AG09309 (cell line): ENCODE data around the gene APOA4.

Experiments
- DNase-seq: peaks from one replicate; pipeline ENCODE4 v3.0.0-alpha.2; 2010; ENCODE audit warnings: low read depth
- H3K4me3 ChIP-seq: 2 replicates; pipeline ENCODE4 v1.5.1; 2011; ENCODE audit warnings: mild to moderate bottlenecking, low read depth, low read length, moderate library complexity; ENCODE audit not compliant: control insufficient read depth
- TF ChIP-seq, protein P1 (sequence below): IDR thresholded peaks from 2 replicates; pipeline ENCODE4 v1.5.1; 2011; ENCODE audit warnings: mild to moderate bottlenecking, low read depth, low read length, inconsistent platforms; ENCODE audit not compliant: insufficient read depth, control insufficient read depth; ENCODE audit errors: missing control alignments

APOA4 gene

DNA sequence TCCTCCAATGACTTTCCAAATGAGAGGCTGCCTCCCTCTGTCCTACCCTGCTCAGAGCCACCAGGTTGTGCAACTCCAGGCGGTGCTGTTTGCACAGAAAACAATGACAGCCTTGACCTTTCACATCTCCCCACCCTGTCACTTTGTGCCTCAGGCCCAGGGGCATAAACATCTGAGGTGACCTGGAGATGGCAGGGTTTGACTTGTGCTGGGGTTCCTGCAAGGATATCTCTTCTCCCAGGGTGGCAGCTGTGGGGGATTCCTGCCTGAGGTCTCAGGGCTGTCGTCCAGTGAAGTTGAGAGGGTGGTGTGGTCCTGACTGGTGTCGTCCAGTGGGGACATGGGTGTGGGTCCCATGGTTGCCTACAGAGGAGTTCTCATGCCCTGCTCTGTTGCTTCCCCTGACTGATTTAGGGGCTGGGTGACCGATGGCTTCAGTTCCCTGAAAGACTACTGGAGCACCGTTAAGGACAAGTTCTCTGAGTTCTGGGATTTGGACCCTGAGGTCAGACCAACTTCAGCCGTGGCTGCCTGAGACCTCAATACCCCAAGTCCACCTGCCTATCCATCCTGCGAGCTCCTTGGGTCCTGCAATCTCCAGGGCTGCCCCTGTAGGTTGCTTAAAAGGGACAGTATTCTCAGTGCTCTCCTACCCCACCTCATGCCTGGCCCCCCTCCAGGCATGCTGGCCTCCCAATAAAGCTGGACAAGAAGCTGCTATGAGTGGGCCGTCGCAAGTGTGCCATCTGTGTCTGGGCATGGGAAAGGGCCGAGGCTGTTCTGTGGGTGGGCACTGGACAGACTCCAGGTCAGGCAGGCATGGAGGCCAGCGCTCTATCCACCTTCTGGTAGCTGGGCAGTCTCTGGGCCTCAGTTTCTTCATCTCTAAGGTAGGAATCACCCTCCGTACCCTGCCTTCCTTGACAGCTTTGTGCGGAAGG, 9.5 kb upstream of the APOA4 start:
- TF ChIP-seq, protein P1, sequence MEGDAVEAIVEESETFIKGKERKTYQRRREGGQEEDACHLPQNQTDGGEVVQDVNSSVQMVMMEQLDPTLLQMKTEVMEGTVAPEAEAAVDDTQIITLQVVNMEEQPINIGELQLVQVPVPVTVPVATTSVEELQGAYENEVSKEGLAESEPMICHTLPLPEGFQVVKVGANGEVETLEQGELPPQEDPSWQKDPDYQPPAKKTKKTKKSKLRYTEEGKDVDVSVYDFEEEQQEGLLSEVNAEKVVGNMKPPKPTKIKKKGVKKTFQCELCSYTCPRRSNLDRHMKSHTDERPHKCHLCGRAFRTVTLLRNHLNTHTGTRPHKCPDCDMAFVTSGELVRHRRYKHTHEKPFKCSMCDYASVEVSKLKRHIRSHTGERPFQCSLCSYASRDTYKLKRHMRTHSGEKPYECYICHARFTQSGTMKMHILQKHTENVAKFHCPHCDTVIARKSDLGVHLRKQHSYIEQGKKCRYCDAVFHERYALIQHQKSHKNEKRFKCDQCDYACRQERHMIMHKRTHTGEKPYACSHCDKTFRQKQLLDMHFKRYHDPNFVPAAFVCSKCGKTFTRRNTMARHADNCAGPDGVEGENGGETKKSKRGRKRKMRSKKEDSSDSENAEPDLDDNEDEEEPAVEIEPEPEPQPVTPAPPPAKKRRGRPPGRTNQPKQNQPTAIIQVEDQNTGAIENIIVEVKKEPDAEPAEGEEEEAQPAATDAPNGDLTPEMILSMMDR = no peak
- no peak for DNase-seq
- no peak overlapping the region for H3K4me3 ChIP-seq

DNA sequence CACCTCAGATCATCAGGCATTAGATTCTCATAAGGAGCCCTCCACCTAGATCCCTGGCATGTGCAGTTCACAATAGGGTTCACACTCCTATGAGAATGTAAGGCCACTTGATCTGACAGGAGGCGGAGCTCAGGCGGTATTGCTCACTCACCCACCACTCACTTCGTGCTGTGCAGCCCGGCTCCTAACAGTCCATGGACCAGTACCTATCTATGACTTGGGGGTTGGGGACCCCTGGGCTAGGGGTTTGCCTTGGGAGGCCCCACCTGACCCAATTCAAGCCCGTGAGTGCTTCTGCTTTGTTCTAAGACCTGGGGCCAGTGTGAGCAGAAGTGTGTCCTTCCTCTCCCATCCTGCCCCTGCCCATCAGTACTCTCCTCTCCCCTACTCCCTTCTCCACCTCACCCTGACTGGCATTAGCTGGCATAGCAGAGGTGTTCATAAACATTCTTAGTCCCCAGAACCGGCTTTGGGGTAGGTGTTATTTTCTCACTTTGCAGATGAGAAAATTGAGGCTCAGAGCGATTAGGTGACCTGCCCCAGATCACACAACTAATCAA, 8.8 kb upstream of the APOA4 start:
- TF ChIP-seq, protein P1 = no peak
- H3K4me3 ChIP-seq = no peak overlapping the region
- no peak for DNase-seq

DNA sequence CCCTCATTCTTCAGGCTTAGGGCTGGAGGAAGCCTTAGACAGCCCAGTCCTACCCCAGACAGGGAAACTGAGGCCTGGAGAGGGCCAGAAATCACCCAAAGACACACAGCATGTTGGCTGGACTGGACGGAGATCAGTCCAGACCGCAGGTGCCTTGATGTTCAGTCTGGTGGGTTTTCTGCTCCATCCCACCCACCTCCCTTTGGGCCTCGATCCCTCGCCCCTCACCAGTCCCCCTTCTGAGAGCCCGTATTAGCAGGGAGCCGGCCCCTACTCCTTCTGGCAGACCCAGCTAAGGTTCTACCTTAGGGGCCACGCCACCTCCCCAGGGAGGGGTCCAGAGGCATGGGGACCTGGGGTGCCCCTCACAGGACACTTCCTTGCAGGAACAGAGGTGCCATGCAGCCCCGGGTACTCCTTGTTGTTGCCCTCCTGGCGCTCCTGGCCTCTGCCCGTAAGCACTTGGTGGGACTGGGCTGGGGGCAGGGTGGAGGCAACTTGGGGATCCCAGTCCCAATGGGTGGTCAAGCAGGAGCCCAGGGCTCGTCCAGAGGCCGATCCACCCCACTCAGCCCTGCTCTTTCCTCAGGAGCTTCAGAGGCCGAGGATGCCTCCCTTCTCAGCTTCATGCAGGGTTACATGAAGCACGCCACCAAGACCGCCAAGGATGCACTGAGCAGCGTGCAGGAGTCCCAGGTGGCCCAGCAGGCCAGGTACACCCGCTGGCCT, 7.2 kb upstream of the APOA4 start:
- no peak overlapping the region for H3K4me3 ChIP-seq
- TF ChIP-seq, protein P1 = no peak
- no peak for DNase-seq

DNA sequence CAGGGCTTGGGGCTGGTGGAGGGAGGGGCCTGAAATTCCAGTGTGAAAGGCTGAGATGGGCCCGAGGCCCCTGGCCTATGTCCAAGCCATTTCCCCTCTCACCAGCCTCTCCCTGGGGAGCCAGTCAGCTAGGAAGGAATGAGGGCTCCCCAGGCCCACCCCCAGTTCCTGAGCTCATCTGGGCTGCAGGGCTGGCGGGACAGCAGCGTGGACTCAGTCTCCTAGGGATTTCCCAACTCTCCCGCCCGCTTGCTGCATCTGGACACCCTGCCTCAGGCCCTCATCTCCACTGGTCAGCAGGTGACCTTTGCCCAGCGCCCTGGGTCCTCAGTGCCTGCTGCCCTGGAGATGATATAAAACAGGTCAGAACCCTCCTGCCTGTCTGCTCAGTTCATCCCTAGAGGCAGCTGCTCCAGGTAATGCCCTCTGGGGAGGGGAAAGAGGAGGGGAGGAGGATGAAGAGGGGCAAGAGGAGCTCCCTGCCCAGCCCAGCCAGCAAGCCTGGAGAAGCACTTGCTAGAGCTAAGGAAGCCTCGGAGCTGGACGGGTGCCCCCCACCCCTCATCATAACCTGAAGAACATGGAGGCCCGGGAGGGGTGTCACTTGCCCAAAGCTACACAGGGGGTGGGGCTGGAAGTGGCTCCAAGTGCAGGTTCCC, 6.5 kb upstream of the APOA4 start, which contains the start of gene APOC3:
APOC3 (plus strand) TSS at position 383 of the 659 bp plus-strand sequence. CDS start 676 bp downstream, outside the sequence.
- DNase-seq = no peak
- TF ChIP-seq, protein P1 = no peak
- no peak within 1 kb of the TSS for H3K4me3 ChIP-seq

DNA sequence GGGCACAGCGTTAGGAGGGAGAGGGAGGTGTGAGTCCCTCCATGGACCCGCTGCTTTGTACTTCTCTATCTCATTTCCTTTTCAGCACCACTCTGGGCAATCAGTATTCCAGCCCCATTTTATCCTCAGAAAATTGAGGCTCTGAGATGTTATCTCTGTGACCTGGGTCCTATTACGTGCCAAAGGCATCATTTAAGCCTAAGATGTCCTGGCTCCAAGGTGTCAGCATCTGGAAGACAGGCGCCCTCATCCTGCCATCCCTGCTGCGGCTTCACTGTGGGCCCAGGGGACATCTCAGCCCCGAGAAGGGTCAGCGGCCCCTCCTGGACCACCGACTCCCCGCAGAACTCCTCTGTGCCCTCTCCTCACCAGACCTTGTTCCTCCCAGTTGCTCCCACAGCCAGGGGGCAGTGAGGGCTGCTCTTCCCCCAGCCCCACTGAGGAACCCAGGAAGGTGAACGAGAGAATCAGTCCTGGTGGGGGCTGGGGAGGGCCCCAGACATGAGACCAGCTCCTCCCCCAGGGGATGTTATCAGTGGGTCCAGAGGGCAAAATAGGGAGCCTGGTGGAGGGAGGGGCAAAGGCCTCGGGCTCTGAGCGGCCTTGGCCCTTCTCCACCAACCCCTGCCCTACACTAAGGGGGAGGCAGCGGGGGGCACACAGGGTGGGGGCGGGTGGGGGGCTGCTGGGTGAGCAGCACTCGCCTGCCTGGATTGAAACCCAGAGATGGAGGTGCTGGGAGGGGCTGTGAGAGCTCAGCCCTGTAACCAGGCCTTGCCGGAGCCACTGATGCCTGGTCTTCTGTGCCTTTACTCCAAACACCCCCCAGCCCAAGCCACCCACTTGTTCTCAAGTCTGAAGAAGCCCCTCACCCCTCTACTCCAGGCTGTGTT, 5.8 kb upstream of the APOA4 start:
- DNase-seq = no peak
- H3K4me3 ChIP-seq = no peak overlapping the region
- TF ChIP-seq, protein P1 = no peak
